PC-9 (cell line): ENCODE data around the gene IREB2. TPM values are rescaled to one million over a fixed set of nuclear protein-coding genes. Genes with fewer than 3 reads are reported as not detected.

Experiments used
- BruUV-seq: library from RNA; stranded (reverse); fragments of 400-500 nt; replicated peaks from 2 replicates; lab custom pipeline; 2021; lab: Mats Ljungman, UMichigan
- CTCF ChIA-PET: fragments of 300-600 bp; sonication (Branson Sonifier 250); formaldehyde crosslinking; loops from one replicate; lab custom pipeline; 2022; ENCODE audit warnings: antibody characterized with exemption; lab: Charles Lee
- POLR2A ChIA-PET: fragments of 300-600 bp; sonication (Branson Sonifier 250); formaldehyde crosslinking; loops from one replicate; lab custom pipeline; 2022; ENCODE audit warnings: antibody characterized with exemption; ENCODE audit not compliant: unreplicated experiment; lab: Charles Lee
- DNase-seq, 2 experiments: peaks; one replicate each; pipeline versions ENCODE4 v3.0.0 to v3.0.0-alpha.2; 2015 to 2022; ENCODE audit warnings: mixed read lengths in 1 of 2
- H2AFZ ChIP-seq: fragments of 200-600 bp; sonication (generic); 2 replicates; pipeline ENCODE4 v1.8.1; 2017; ENCODE audit warnings: antibody characterized with exemption
- H3F3A ChIP-seq: fragments of 200-600 bp; sonication (generic); 2 replicates; pipeline ENCODE4 v1.8.1; 2017; ENCODE audit warnings: antibody characterized with exemption, mild to moderate bottlenecking, low read depth; ENCODE audit not compliant: insufficient read depth
- H3K27ac ChIP-seq: fragments of 200-600 bp; sonication (generic); 2 replicates; pipeline ENCODE4 v1.6.1; 2016; ENCODE audit warnings: mixed run types
- H3K27me3 ChIP-seq: fragments of 200-600 bp; sonication (generic); 2 replicates; pipeline ENCODE4 v1.6.1; 2016; ENCODE audit warnings: low read depth, mixed run types; ENCODE audit not compliant: insufficient read depth
- H3K36me3 ChIP-seq: fragments of 200-600 bp; sonication (generic); 2 replicates; pipeline ENCODE4 v1.6.1; 2016; ENCODE audit warnings: low read depth, mixed run types
- H3K4me1 ChIP-seq: fragments of 200-600 bp; sonication (generic); replicated peaks from 2 replicates; pipeline ENCODE4 v1.6.1; 2016; ENCODE audit warnings: mixed run types; ENCODE audit not compliant: insufficient read depth
- H3K4me2 ChIP-seq: fragments of 200-600 bp; sonication (generic); 2 replicates; pipeline ENCODE4 v1.6.1; 2017; ENCODE audit warnings: mixed run types
- H3K4me3 ChIP-seq: fragments of 200-600 bp; sonication (generic); 2 replicates; pipeline ENCODE4 v1.6.1; 2016; ENCODE audit warnings: mixed run types
- H3K79me2 ChIP-seq: fragments of 200-600 bp; sonication (generic); 2 replicates; pipeline ENCODE4 v1.6.1; 2017; ENCODE audit warnings: low read depth, mixed run types
- H3K9me2 ChIP-seq: fragments of 200-600 bp; sonication (generic); 2 replicates; pipeline ENCODE4 v1.8.1; 2017; ENCODE audit warnings: mild to moderate bottlenecking; ENCODE audit not compliant: insufficient read depth
- H3K9me3 ChIP-seq: fragments of 200-600 bp; sonication (generic); 2 replicates; pipeline ENCODE4 v1.8.1; 2016; ENCODE audit warnings: low read depth; ENCODE audit not compliant: insufficient read depth
- H4K20me1 ChIP-seq: fragments of 200-600 bp; sonication (generic); 2 replicates; pipeline ENCODE4 v1.8.1; 2017; ENCODE audit not compliant: insufficient read depth
- EZH2 ChIP-seq: fragments of 200-600 bp; sonication (generic); IDR thresholded peaks from 2 replicates; pipeline ENCODE4 v1.8.0; 2017; ENCODE audit warnings: antibody characterized with exemption, low read depth
- intact Hi-C: fragments of 100-400 bp; cut with micrococcal nuclease; formaldehyde crosslinking; loops from one replicate; pipeline ENCODE4 v1.10.0; 2022; ENCODE audit not compliant: unreplicated experiment
- total RNA-seq: library from RNA; stranded (reverse); gene quantifications from 2 replicates; pipeline ENCODE4 v1.2.3, GENCODE V29; 2021
- TF ChIP-seq, protein P1 (sequence below): fragments of 200-600 bp; sonication (generic); conservative IDR thresholded peaks from 2 replicates; pipeline ENCODE4 v1.6.1; 2017; ENCODE audit warnings: mixed run types, antibody characterized with exemption, mild to moderate bottlenecking, moderate library complexity

Gene IREB2
- total RNA-seq, 1 experiment from 2014 or later, result 48.8 TPM

GRCh38 chr15:78438619-78439285, 736 bp downstream of the IREB2 start:
- peak overlapping the region; percentile 83; the same call in 1 of the 2 replicates for H2AFZ ChIP-seq
- CTCF ChIA-PET, result no interaction called here

GRCh38 chr15:78440375-78441373, 2.7 kb downstream of the IREB2 start:
- no peak for DNase-seq
- Histone ChIP-seq H3K4me3 (no peak overlapping the region), H3K4me2 (peak overlapping the region; percentile 8; the same call in 1 of the 2 replicates), H3K4me1 (peaks cover 14% of the 10 kb centered on the region), H2AFZ (no peak overlapping the region), H3K79me2 (peaks cover 69% of the 10 kb centered on the region), H3K27me3 (no peaks in the 10 kb centered on the region), H3K9me2 (no peaks in the 10 kb centered on the region), H4K20me1 (peaks cover 41% of the 10 kb centered on the region), H3K27ac (no peak overlapping the region), H3K9me3 (no peaks in the 10 kb centered on the region), H3F3A (peaks cover 9% of the 10 kb centered on the region; the same call in 1 of the 2 replicates), H3K36me3 (peaks cover 46% of the 10 kb centered on the region)
- POLR2A ChIA-PET, result no interaction called here
- CTCF ChIA-PET, result interaction anchor here (0.6 to 1.1 kb wide), 2 partner anchors 8 to 63 kb away, joined by 4 read pairs; no protein-coding TSS in a partner anchor
- no TSS peak for BruUV-seq
- TF ChIP-seq, protein P1, sequence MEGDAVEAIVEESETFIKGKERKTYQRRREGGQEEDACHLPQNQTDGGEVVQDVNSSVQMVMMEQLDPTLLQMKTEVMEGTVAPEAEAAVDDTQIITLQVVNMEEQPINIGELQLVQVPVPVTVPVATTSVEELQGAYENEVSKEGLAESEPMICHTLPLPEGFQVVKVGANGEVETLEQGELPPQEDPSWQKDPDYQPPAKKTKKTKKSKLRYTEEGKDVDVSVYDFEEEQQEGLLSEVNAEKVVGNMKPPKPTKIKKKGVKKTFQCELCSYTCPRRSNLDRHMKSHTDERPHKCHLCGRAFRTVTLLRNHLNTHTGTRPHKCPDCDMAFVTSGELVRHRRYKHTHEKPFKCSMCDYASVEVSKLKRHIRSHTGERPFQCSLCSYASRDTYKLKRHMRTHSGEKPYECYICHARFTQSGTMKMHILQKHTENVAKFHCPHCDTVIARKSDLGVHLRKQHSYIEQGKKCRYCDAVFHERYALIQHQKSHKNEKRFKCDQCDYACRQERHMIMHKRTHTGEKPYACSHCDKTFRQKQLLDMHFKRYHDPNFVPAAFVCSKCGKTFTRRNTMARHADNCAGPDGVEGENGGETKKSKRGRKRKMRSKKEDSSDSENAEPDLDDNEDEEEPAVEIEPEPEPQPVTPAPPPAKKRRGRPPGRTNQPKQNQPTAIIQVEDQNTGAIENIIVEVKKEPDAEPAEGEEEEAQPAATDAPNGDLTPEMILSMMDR, result no peak
- no peak for TF ChIP-seq EZH2
- intact Hi-C loops, result no loop called here

More at GRCh38 chr15:78438619-78439285, 736 bp downstream of the IREB2 start:
- no TSS peak for BruUV-seq
- H3K27ac ChIP-seq, result peak overlapping the region; percentile 71
- peaks cover 9% of the 10 kb centered on the region; the same call in 1 of the 2 replicates for H3F3A ChIP-seq
- DNase-seq, result no peak
- intact Hi-C loops, result no loop called here
- H3K4me1 ChIP-seq, result peaks cover 14% of the 10 kb centered on the region
- TF ChIP-seq, protein P1, result peak; percentile 38; the same call in 1 of the 2 replicates
- TF ChIP-seq EZH2, result no peak
- peaks cover 25% of the 10 kb centered on the region for H4K20me1 ChIP-seq
- no peaks in the 10 kb centered on the region for H3K9me2 ChIP-seq
- POLR2A ChIA-PET, result no interaction called here
- peak overlapping the region; percentile 93 for H3K4me2 ChIP-seq
- H3K36me3 ChIP-seq, result peaks cover 35% of the 10 kb centered on the region
- H3K9me3 ChIP-seq, result no peaks in the 10 kb centered on the region
- H3K27me3 ChIP-seq, result no peaks in the 10 kb centered on the region
- H3K79me2 ChIP-seq, result peaks cover 55% of the 10 kb centered on the region
- H3K4me3 ChIP-seq, result peak overlapping the region; percentile 80

DNA sequence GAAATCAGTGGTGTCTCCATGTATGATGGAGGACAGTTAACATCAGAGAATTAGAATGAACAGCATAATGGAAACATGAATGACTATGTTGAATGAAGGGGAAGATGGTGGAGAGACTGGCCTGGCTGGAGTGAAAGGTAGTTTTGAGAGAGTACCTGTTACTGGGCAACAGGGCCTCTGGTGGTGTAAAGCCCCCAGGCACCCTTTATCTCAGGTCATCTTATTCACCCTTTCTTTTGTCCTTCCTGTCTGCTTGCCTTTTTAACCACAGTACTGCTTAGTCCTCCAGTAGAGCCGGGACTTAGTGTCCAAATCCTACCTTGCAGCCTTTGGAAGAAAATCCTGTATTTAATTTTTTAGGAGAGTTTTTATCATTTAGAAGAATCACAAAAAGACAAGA, 6.2 kb downstream of the IREB2 start:
- no peaks in the 10 kb centered on the region for H3K9me3 ChIP-seq
- no peaks in the 10 kb centered on the region for H3K27me3 ChIP-seq
- peaks cover 68% of the 10 kb centered on the region for H4K20me1 ChIP-seq
- peaks cover 90% of the 10 kb centered on the region for H3K79me2 ChIP-seq
- H3K4me2 ChIP-seq, result no peak overlapping the region
- TF ChIP-seq EZH2, result no peak
- TF ChIP-seq, protein P1, result no peak
- H3K4me3 ChIP-seq, result no peak overlapping the region
- H3K9me2 ChIP-seq, result no peaks in the 10 kb centered on the region
- DNase-seq, result no peak
- H3K27ac ChIP-seq, result no peak overlapping the region
- no TSS peak for BruUV-seq
- CTCF ChIA-PET, result no interaction called here
- intact Hi-C loops, result no loop called here
- H3K4me1 ChIP-seq, result peaks cover 6% of the 10 kb centered on the region
- H3F3A ChIP-seq, result 0 out of 2 replicates have a peak, but pooled peaks cover 3% of the 10 kb centered on the region
- H3K36me3 ChIP-seq, result peaks cover 50% of the 10 kb centered on the region
- H2AFZ ChIP-seq, result no peak overlapping the region
- POLR2A ChIA-PET, result no interaction called here
